Activated CD4-positive, alpha-beta T cell treated with anti-CD3 and anti-CD28 coated beads for 48 hours (primary cell): ENCODE measurements around the gene ENPP7.

Experiments
- DNase-seq: peaks from one replicate; pipeline ENCODE4 v3.0.0-alpha.2; 2020

Gene ENPP7, protein sequence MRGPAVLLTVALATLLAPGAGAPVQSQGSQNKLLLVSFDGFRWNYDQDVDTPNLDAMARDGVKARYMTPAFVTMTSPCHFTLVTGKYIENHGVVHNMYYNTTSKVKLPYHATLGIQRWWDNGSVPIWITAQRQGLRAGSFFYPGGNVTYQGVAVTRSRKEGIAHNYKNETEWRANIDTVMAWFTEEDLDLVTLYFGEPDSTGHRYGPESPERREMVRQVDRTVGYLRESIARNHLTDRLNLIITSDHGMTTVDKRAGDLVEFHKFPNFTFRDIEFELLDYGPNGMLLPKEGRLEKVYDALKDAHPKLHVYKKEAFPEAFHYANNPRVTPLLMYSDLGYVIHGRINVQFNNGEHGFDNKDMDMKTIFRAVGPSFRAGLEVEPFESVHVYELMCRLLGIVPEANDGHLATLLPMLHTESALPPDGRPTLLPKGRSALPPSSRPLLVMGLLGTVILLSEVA

GRCh38 chr17:79730769-79731483 lies at the start of gene ENPP7:
TSS of gene ENPP7 (plus strand) at chr17:79730943. CDS start at chr17:79731140, 197 bp downstream.
- DNase-seq: no peak

DNA sequence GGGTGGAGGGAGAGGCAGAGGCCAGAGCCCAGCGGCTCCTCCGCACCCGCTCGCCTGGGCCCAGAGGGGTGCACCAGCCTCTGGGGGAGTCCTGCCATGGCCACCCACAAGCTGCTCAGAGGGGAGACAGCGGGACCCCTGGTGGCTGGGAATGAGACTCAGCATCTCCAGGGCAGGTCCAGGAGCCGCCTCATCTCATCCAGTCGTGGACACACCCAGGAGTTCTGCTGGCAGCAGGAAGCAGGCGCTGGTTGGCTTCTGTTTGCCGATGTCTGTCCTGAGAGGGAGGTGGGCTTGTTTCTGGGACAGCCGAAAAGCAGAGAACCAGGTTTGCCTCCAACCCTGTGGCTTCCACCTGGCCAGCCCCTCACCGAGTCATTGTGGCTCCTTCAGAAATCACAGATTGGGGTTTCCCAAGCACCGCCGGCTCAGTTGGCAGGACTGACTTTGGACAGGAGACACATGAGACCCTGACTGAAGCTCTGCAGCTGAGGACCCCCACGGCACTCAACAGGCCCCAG lies 49.6 kb upstream of the ENPP7 start:
- DNase-seq: no peak

GRCh38 chr17:79681628-79682261 lies 49.0 kb upstream of the ENPP7 start:
- no peak for DNase-seq

DNA sequence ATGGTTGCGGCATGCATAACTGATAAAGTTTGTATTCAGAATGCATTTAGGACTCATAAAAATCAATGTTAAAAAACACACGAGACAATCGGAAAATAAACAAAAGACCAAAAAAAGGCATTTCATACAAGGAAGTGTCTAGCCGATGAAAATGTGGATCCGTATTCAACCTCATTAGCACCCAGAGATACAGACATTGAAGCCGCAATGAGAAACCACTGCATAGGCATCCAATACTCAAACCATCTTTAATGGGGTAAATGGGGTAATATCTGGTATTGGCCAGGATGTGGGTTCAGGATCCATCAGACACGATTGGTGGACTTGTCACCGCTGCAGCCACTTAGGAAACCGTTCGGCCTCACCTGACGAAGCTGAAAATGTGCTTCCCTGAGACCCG lies 47.4 kb upstream of the ENPP7 start:
- DNase-seq: no peak

- no peak for DNase-seq
Observed at GRCh38 chr17:79684132-79684985, 46.4 kb upstream of the ENPP7 start.

- no peak for DNase-seq
Observed at GRCh38 chr17:79685121-79685520, 45.6 kb upstream of the ENPP7 start.

- no peak for DNase-seq
Observed at GRCh38 chr17:79686476-79686875, 44.3 kb upstream of the ENPP7 start.

- no peak for DNase-seq
Observed at GRCh38 chr17:79690466-79690865, 40.3 kb upstream of the ENPP7 start.

GRCh38 chr17:79690988-79691836 lies 39.5 kb upstream of the ENPP7 start:
- no peak for DNase-seq

GRCh38 chr17:79691931-79692330 lies 38.8 kb upstream of the ENPP7 start:
- DNase-seq: no peak

GRCh38 chr17:79693419-79693818 lies 37.3 kb upstream of the ENPP7 start:
- DNase-seq: no peak

GRCh38 chr17:79695293-79695790 lies 35.4 kb upstream of the ENPP7 start:
- no peak for DNase-seq

- no peak for DNase-seq
Observed at GRCh38 chr17:79695797-79696609, 34.7 kb upstream of the ENPP7 start.

DNA sequence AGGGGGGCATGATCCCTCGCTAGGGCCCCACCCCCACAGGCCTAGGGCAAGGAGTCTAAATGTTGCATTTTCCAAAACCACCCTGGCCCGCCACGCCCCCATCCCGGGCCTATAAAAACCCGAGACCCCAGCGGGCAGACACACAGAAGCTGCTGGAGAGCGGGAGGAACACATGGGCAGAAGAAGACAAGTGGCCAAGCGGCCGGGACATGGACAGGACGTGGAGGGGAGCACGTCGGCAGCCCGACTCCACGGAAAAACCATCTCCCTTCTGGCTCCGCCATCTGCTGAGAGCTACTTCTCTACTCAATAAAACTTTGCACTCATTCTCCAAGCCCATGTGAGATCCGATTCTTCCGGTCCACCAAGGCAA lies 34.1 kb upstream of the ENPP7 start:
- no peak for DNase-seq

DNA sequence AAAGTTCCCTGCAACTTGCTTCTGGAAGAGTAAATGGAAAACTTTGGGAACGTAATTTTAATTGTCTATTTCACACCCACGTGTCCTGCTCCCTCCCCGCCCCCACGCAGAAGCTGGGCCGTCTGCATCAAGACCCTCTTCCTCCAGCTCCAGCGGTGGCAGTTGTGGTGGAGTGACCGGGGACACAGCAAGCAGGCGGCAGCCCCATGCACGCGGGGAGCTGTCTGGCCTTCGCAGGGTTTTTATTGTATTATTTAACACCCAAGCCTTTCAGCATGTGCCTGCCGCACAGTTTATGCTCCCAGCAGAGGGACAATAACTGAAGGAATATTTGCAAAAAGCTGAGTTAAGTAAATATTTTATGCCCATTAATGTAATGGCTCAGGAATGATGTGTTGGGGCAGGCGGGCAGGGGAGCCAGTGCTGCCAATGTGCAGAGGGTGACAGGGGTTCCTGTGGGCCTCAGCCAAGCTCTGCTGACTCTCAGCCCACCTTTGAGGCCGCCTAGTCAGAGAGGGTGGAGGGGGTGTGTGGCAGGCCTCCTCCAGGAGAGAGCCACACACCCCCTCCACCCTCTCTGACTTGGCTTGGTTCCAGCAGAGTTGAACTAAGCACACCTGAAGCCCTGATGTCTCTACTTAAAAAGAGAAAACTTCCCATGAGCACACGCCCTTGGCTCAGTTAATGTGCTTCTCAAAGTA lies 32.4 kb upstream of the ENPP7 start:
- DNase-seq: no peak

GRCh38 chr17:79699386-79700036 lies 31.2 kb upstream of the ENPP7 start:
- peak; percentile 20 for DNase-seq

DNA sequence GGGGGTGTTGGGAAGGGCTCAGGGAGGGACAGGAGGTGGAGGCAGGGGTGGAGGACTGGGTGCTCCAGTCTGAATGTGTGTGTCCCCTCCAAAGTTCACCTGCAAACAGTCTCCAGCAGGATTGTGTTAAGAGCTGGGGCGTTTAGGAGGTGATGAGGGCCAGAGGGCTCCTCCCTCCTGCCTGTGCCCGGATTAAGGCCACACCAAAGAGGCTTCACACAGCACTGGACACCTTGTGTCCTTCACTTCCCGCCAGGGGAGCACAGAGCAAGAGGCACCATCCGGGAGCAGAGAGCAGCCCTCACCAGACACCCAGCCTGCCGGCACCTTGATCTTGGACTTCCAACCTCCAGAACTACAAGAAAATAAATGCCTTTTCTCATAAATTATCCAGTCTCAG lies 30.2 kb upstream of the ENPP7 start:
- no peak for DNase-seq

DNA sequence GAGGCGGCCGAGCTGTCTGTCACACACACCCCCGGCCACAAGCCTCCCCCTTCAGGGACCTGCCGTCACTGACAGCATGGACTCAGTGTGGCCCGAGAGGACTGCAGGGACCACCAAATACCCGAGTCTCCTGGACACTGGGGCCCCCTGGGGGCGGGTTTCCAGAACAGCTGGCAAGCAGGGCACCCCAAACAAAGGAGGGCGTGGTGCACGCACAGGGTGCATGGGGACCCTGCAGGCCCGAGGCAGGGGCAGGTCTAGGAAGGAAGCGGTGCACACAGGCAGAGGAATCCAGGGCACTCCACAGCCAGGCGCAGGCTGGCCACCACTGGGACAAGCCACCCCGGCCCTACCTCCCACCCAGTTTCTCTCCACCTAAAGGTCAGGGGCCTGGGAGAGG lies 28.7 kb upstream of the ENPP7 start:
- DNase-seq: no peak

- no peak for DNase-seq
Observed at GRCh38 chr17:79702550-79703236, 28.1 kb upstream of the ENPP7 start.
